ENCODE results near the gene BTG2. TPM values are rescaled to one million over a fixed set of nuclear protein-coding genes. Genes with fewer than 3 reads are reported as not detected.
A peak's percentile ranks its signal among the peaks of the same experiment; 100 is the strongest.

The BTG2 gene
- total and polyA plus RNA-seq, 4 donors = 36.2 to 302 (median 84.2) TPM

DNA sequence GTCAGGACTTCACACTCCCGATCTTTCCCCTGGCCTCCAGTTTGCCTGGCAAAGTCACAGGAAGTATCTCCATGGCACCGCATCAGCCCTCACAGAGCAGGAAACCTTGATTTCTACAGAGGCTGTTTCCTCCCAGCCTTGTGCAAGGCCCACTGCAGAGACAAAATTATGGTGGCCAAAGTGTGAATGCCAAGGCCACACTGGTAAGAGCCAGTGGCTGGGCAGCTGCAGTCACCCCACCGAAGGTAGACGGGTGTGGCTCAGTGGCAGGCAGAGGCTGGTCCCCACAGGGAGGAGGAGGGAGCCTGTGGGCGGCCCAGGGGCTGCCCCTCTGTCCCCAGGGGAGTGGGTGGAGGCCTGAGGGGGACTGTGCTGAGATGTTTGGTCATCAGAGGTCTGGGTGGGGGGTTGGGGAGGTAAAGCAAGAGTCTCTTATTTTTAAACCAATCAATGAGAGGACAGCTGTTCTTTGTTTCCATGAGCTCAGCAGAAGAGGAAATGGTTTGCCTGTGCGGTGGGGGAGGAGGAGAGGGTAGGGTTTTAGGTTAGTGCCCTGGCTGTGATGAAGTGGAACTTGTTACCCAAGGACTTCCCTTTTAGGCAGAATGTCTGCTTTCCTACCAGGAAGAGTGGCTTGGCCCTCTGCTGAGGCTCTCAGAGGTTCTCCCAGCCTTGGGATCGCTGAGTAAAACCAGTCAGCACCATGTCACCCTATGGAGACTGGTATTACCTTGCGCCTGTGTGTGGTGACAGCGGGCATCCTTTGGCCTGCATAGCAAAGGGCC lies 18.0 kb upstream of the BTG2 start:
- no peaks in the 10 kb centered on the region for H3K36me3 ChIP-seq (ENCODE audit: control insufficient read depth in 1 of 2, insufficient read depth in 2 of 2, low read length in 1 of 2)
- ATAC-seq (ENCODE audit: low FRiP score) (peak; percentile 44), DNase-seq (peak; percentile 82 to 86)
- H3K27me3 ChIP-seq (ENCODE audit: control insufficient read depth in 1 of 2, insufficient read depth in 2 of 2, low read length in 1 of 2) = no peaks in the 10 kb centered on the region
- intact Hi-C loops (cut with DNase I) = no loop called here
- no peak overlapping the region for H3K4me3 ChIP-seq (ENCODE audit: low read length in 2 of 2)
- no peaks in the 10 kb centered on the region for H3K9me3 ChIP-seq (ENCODE audit: control insufficient read depth, low read length)
- WGBS, 2 donors = 63 to 68% methylated on average over 9 of the region's 9 CpGs
- H3K4me1 ChIP-seq (ENCODE audit: control insufficient read depth in 1 of 2, insufficient read depth in 2 of 2, low read length in 2 of 2) = no peaks in the 10 kb centered on the region
- H3K27ac ChIP-seq (ENCODE audit: low read depth in 1 of 2, low read length in 2 of 2) = peak overlapping the region in 1 of 2 donors; percentile 10

DNA sequence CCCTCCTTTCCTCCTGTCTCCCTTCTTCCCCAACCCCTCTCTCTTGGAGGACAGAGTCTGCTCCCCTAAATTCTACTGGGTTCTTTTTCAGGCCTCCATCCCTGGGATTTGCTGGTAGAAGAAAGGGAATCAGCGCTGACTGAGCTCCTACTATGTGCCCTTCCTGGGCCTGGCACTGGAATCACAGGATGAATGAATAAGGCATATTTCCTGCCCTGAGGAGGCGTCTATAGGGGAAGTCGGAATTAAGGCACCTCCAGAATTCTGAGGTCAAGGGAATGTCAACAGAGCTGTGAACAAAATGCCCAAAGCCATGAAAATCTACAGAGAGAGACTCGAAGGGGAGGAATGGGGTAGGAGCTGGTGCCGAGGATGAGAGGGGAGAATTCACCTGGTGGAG lies 17.4 kb upstream of the BTG2 start:
- Histone ChIP-seq H3K4me3 (ENCODE audit: low read length in 2 of 2) (no peak overlapping the region), H3K9me3 (ENCODE audit: control insufficient read depth, low read length) (no peaks in the 10 kb centered on the region), H3K27ac (ENCODE audit: low read depth in 1 of 2, low read length in 2 of 2) (no peak overlapping the region), H3K27me3 (ENCODE audit: control insufficient read depth in 1 of 2, insufficient read depth in 2 of 2, low read length in 1 of 2) (no peaks in the 10 kb centered on the region), H3K36me3 (ENCODE audit: control insufficient read depth in 1 of 2, insufficient read depth in 2 of 2, low read length in 1 of 2) (no peaks in the 10 kb centered on the region), H3K4me1 (ENCODE audit: control insufficient read depth in 1 of 2, insufficient read depth in 2 of 2, low read length in 2 of 2) (no peaks in the 10 kb centered on the region)
- intact Hi-C loops (cut with DNase I) = no loop called here
- ATAC-seq (ENCODE audit: low FRiP score) (no peak), DNase-seq (peak in 1 of 2 donors; percentile 53)
- WGBS, 2 donors = 91 to 95% methylated on average over 5 of the region's 5 CpGs

DNA sequence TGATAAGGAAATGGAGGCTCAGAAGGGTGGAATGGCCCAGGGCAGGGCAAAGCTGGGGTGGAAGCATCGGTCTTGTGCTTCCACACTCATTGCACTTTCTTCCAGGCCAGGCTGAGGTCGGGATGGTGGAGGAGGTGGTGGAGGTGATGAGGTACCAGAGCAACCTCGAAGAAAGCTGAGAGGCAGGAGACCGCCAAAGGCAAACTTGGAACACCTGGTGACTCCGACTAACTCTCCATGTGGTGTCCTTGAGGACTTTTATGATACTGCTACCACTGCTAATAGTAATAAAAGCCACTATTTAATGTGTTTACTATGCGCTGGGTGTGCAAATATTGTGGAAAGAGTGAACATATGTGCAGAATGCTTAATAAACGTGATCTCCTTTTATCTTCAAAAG lies 16.9 kb upstream of the BTG2 start:
- Histone ChIP-seq H3K36me3 (ENCODE audit: control insufficient read depth in 1 of 2, insufficient read depth in 2 of 2, low read length in 1 of 2) (no peaks in the 10 kb centered on the region), H3K9me3 (ENCODE audit: control insufficient read depth, low read length) (no peaks in the 10 kb centered on the region), H3K4me3 (ENCODE audit: low read length in 2 of 2) (no peak overlapping the region), H3K27ac (ENCODE audit: low read depth in 1 of 2, low read length in 2 of 2) (no peak overlapping the region), H3K4me1 (ENCODE audit: control insufficient read depth in 1 of 2, insufficient read depth in 2 of 2, low read length in 2 of 2) (no peaks in the 10 kb centered on the region), H3K27me3 (ENCODE audit: control insufficient read depth in 1 of 2, insufficient read depth in 2 of 2, low read length in 1 of 2) (no peaks in the 10 kb centered on the region)
- DNase-seq = peak in 1 of 2 donors; percentile 47
- WGBS, 2 donors = 80 to 83% methylated on average over 7 of the region's 7 CpGs
- intact Hi-C loops (cut with DNase I) = no loop called here
- ATAC-seq (ENCODE audit: low FRiP score) = no peak

DNA sequence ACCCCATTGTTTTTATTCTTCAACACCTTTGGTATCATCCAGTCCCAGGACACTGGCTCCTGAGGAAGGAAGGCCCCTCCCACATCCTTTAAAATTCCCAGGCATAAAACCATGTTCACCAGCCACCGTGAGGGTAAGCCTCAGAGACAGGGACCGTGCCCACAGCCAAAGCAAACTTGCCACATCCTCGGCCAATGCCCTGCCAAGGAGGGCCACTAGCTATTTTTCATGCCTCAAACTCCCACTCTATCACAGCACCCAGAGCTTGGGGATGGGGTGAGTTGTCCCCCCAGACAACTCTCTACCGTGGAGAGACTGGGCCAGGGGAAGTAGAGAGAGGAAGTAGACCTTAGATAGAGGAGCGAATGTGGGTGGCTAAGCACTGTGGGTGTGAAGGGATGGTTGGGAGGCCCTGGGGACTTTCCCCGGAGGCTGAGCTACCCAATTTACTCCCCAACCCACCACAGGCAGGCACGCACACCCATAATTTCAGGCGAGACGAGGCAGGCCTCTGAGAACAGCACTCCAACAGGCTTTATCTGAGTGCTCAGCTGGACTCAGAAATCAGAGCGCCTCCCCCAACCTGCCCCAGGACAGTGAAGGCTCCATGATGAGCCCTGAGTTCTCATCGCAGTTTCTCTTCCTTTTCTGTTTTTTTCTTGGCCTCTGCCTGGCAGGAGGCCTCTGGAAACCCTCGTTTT lies 15.9 kb upstream of the BTG2 start:
- Histone ChIP-seq H3K36me3 (ENCODE audit: control insufficient read depth in 1 of 2, insufficient read depth in 2 of 2, low read length in 1 of 2) (no peaks in the 10 kb centered on the region), H3K4me1 (ENCODE audit: control insufficient read depth in 1 of 2, insufficient read depth in 2 of 2, low read length in 2 of 2) (no peaks in the 10 kb centered on the region), H3K9me3 (ENCODE audit: control insufficient read depth, low read length) (no peaks in the 10 kb centered on the region), H3K27me3 (ENCODE audit: control insufficient read depth in 1 of 2, insufficient read depth in 2 of 2, low read length in 1 of 2) (no peaks in the 10 kb centered on the region), H3K4me3 (ENCODE audit: low read length in 2 of 2) (no peak overlapping the region), H3K27ac (ENCODE audit: low read depth in 1 of 2, low read length in 2 of 2) (peak overlapping the region; percentile 72 to 91)
- DNase-seq = peak; percentile 74 to 79
- ATAC-seq (ENCODE audit: low FRiP score) = peak; percentile 48
- intact Hi-C loops (cut with DNase I) = no loop called here
- 57 to 58% methylated on average over 12 of the region's 12 CpGs for WGBS, 2 donors

DNA sequence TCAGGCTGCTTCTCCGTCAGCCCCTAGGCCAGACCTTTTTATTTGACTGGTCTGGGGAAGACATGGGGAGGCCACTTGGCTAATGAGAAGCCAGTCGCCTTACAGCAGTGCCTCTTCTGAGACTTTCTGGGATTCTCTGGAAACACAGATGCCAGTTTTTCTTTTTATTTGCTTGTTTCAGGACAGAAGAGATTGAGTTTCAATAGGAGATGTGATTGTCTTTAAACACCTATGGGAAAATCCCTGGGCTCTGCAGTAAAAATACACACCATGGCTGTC lies 15.4 kb upstream of the BTG2 start:
- Histone ChIP-seq H3K9me3 (ENCODE audit: control insufficient read depth, low read length) (no peaks in the 10 kb centered on the region), H3K36me3 (ENCODE audit: control insufficient read depth in 1 of 2, insufficient read depth in 2 of 2, low read length in 1 of 2) (no peaks in the 10 kb centered on the region), H3K4me1 (ENCODE audit: control insufficient read depth in 1 of 2, insufficient read depth in 2 of 2, low read length in 2 of 2) (no peaks in the 10 kb centered on the region), H3K27me3 (ENCODE audit: control insufficient read depth in 1 of 2, insufficient read depth in 2 of 2, low read length in 1 of 2) (no peaks in the 10 kb centered on the region), H3K27ac (ENCODE audit: low read depth in 1 of 2, low read length in 2 of 2) (peak overlapping the region; percentile 72 to 91), H3K4me3 (ENCODE audit: low read length in 2 of 2) (no peak overlapping the region)
- no peak for DNase-seq
- WGBS, 2 donors = 49 to 55% methylated on average over 2 of the region's 2 CpGs
- intact Hi-C loops (cut with DNase I) = no loop called here
- no peak for ATAC-seq (ENCODE audit: low FRiP score)

DNA sequence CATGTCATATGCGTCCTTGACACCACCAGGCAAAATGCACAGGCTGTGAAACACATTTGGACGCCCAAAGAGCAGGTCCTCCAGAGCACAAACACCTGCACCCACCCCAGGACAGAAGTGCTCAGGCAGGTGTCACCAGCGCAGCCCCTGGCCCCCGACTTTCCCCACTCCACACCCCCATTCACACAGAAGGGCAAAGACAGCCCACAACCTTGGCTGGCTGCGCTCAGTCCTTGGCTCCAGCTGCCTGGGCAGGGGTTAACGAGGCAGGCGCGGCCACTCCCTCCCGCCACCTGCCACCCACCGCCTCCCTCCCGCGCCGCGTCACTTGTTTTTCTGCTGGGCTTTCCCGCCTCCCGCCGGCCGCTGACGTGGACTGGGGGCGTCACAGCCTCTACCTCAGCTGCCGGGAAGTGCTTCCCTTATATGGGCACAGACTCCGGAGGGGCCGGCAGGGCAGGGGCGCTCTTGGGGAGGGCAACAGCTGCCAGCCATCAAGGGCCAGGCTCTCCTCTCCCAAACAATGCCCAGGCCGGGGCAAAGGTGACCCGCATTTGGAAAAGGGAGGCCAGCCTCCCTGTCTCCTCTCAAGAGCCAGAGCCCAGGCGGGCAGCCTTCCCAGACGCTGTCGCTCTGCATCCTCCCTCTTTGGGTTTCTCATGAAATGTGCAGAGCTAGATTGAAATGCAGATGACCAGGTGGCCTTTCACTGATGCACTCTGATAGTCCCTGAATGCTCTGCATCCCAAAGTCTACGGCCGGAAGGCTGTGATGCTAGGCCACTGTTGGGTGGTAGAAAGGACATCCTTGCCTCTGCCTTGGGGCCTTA lies 14.8 kb upstream of the BTG2 start:
- no peaks in the 10 kb centered on the region for H3K36me3 ChIP-seq (ENCODE audit: control insufficient read depth in 1 of 2, insufficient read depth in 2 of 2, low read length in 1 of 2)
- no peaks in the 10 kb centered on the region for H3K4me1 ChIP-seq (ENCODE audit: control insufficient read depth in 1 of 2, insufficient read depth in 2 of 2, low read length in 2 of 2)
- intact Hi-C loops (cut with DNase I) = no loop called here
- ATAC-seq (ENCODE audit: low FRiP score) = peak; percentile 94
- no peaks in the 10 kb centered on the region for H3K27me3 ChIP-seq (ENCODE audit: control insufficient read depth in 1 of 2, insufficient read depth in 2 of 2, low read length in 1 of 2)
- 9 to 10% methylated on average over 31 of the region's 31 CpGs for WGBS, 2 donors
- H3K4me3 ChIP-seq (ENCODE audit: low read length in 2 of 2) = no peak overlapping the region
- DNase-seq = peak; percentile 98 to 99
- H3K27ac ChIP-seq (ENCODE audit: low read depth in 1 of 2, low read length in 2 of 2) = peak overlapping the region; percentile 72 to 91
- H3K9me3 ChIP-seq (ENCODE audit: control insufficient read depth, low read length) = no peaks in the 10 kb centered on the region

DNA sequence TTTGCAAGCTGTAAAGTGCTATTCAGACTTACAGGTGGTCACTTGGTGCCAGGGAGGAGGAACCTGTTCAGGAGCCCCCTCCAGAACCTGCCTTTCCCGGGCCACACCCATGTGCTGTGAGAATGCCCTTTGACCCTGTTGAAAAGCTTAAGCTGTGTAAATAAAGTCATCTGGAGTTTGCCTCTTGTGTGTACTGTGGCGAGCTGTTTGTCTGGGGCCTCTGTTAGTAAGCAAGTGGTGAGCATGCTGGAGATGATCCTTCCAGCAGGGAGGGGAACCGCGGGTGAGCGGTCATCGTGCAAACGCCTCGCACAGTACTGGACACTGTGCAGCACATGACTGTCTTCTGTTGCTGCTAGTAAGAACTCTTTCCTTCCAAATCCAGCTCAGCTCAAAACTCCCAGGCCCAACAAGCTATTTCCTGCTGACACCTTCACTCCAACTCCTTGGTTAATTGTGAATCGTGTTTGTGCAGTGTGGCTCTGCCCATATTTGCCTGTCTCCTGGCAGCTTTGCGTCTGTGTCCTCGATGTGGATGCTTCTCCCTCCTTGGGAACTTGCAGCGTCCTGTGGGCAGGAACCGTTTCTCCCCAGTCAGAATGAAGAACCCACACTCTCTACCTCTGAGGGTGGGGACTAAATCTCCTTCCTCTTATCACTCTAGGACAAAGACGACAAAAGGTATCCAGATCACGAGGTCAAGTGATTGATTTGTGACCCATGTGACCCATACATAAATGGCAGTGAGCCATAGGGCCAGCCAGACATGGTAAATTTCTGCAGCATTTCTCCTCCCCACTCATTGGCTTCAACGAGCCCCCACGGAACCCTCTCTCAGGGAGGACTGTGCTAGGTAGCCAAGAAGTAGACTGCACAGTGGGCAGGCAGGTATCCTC lies 13.9 kb upstream of the BTG2 start:
- Histone ChIP-seq H3K27ac (ENCODE audit: low read depth in 1 of 2, low read length in 2 of 2) (peak overlapping the region in 1 of 2 donors; percentile 55), H3K27me3 (ENCODE audit: control insufficient read depth in 1 of 2, insufficient read depth in 2 of 2, low read length in 1 of 2) (no peaks in the 10 kb centered on the region), H3K36me3 (ENCODE audit: control insufficient read depth in 1 of 2, insufficient read depth in 2 of 2, low read length in 1 of 2) (no peaks in the 10 kb centered on the region), H3K4me1 (ENCODE audit: control insufficient read depth in 1 of 2, insufficient read depth in 2 of 2, low read length in 2 of 2) (no peaks in the 10 kb centered on the region), H3K4me3 (ENCODE audit: low read length in 2 of 2) (no peak overlapping the region), H3K9me3 (ENCODE audit: control insufficient read depth, low read length) (no peaks in the 10 kb centered on the region)
- no peak for ATAC-seq (ENCODE audit: low FRiP score)
- 84 to 92% methylated on average over 17 of the region's 17 CpGs for WGBS, 2 donors
- intact Hi-C loops (cut with DNase I) = no loop called here
- peak; percentile 72 to 73 for DNase-seq

DNA sequence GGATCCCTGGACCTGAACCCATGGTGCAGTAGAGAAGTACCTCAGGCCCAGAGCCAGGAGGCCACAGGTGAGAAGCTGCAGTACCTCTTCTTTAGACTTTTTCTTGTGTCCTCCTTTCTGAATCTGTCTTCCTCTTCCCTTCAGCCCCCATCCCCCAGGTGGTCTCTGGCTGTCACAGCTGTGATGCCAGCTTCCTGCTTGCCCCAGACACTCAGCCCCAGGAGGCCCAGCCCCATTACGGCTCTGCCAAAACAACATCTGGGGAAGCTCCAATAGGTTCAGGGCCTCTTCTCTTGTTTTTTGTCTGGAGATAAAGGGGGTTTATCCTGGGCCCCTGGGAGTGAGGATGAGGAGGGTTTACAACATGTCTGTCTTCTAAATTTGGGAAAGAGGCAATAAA lies 9.5 kb upstream of the BTG2 start:
- no peak overlapping the region for H3K27ac ChIP-seq (ENCODE audit: low read depth in 1 of 2, low read length in 2 of 2)
- DNase-seq (peak in 1 of 2 donors; percentile 22), ATAC-seq (ENCODE audit: low FRiP score) (no peak)
- H3K4me3 ChIP-seq (ENCODE audit: low read length in 2 of 2) = no peak overlapping the region
- H3K9me3 ChIP-seq (ENCODE audit: control insufficient read depth, low read length) = no peaks in the 10 kb centered on the region
- 95 to 98% methylated on average over 1 of the region's 1 CpG for WGBS, 2 donors
- no peaks in the 10 kb centered on the region for H3K36me3 ChIP-seq (ENCODE audit: control insufficient read depth in 1 of 2, insufficient read depth in 2 of 2, low read length in 1 of 2)
- no peaks in the 10 kb centered on the region for H3K27me3 ChIP-seq (ENCODE audit: control insufficient read depth in 1 of 2, insufficient read depth in 2 of 2, low read length in 1 of 2)
- H3K4me1 ChIP-seq (ENCODE audit: control insufficient read depth in 1 of 2, insufficient read depth in 2 of 2, low read length in 2 of 2) = no peaks in the 10 kb centered on the region
- intact Hi-C loops (cut with DNase I) = no loop called here
